ENCODE results near the gene TBC1D22A. TPM values are rescaled to one million over a fixed set of nuclear protein-coding genes. Genes with fewer than 3 reads are reported as not detected.
A peak's percentile ranks its signal among the peaks of the same experiment; 100 is the strongest.

TBC1D22A gene
- total and polyA plus RNA-seq, 2 experiments from 2014 or later = 9.6 to 13.3 TPM

DNA sequence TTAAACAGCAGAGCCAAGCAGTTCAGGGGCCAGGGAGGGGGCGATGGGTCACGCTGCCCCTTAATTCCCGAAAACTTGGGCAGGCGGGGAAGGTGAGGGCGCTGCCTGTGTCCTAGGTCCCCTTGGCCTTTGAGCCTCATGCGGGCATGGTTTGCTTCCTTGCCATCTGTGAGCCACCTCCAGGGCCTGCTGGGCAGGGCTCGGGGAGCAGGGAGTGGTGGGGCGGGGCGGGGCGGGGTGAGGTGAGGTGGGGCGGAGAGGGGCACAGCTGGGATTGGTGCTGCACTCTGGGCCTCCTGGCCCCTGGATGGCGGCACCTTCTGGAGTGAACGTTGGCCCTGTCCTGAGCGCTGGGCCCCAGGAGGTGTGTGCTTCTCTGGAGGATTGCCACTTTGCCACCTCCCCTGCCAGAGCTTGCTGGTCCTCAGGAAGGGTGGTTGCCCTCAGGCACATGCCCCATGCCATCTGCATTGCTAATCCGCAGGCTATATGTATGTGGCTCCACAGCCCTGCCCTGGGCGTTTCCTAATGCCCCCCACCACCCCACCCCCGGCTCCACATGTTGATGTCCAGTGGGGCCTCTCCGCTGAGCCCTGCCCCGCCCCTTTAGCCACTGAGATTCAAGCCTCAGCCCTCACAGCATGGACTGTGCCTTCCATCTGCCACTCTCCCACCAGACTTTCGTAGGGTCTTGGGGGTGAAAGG lies 352.5 kb downstream of the TBC1D22A start:
- H3K36me3 ChIP-seq (ENCODE audit: insufficient read depth) = no peaks in the 10 kb centered on the region
- H4K20me1 ChIP-seq (replicated peaks; ENCODE audit: insufficient read depth) = no peaks in the 10 kb centered on the region
- Mint-ChIP-seq H3K27me3 (ENCODE audit: insufficient read depth, low read depth, poor library complexity) (peaks cover 14% of the 10 kb centered on the region), H3K4me1 (peaks cover 5% of the 10 kb centered on the region; the same call in 2 of the 3 replicates), H3K9me3 (no peaks in the 10 kb centered on the region), H3K4me3 (no peak overlapping the region), H3K27ac (no peak overlapping the region), H3K36me3 (ENCODE audit: low read depth) (no peaks in the 10 kb centered on the region; the same call in 2 of the 3 replicates)
- ATAC-seq = peak; percentile 19; the same call in 2 of the 3 replicates
- no peaks in the 10 kb centered on the region for H3K27me3 ChIP-seq (ENCODE audit: insufficient read depth)
- no peak overlapping the region for H3K4me3 ChIP-seq
- no peaks in the 10 kb centered on the region for H3F3A ChIP-seq (replicated peaks; ENCODE audit: low read depth)
- no peak for DNase-seq (ENCODE audit: low spot score)
- H3K4me1 ChIP-seq (ENCODE audit: insufficient read depth) = no peaks in the 10 kb centered on the region
- no peak overlapping the region for H3K27ac ChIP-seq (ENCODE audit: low read depth)
- no peak overlapping the region for H3K4me2 ChIP-seq
- H3K79me2 ChIP-seq (replicated peaks; ENCODE audit: insufficient read depth) = no peaks in the 10 kb centered on the region
- H2AFZ ChIP-seq = no peak overlapping the region
- TF ChIP-seq EZH2phosphoT487 (IDR thresholded peaks at IDR 0.05; ENCODE audit: unreplicated experiment) (no peak), JUNB (IDR thresholded peaks at IDR 0.05; ENCODE audit: unreplicated experiment) (no peak), EZH2 (IDR thresholded peaks at IDR 0.05; ENCODE audit: low read depth, unreplicated experiment) (no peak), NANOG (IDR thresholded peaks at IDR 0.05; ENCODE audit: borderline replicate concordance) (no peak), ZNF331 (CRISPR knock-in tag; IDR thresholded peaks at IDR 0.05; ENCODE audit: low read depth) (no peak), POLR2AphosphoS5 (IDR thresholded peaks at IDR 0.05; ENCODE audit: low read depth) (no peak)
- TF ChIP-seq, protein P1, sequence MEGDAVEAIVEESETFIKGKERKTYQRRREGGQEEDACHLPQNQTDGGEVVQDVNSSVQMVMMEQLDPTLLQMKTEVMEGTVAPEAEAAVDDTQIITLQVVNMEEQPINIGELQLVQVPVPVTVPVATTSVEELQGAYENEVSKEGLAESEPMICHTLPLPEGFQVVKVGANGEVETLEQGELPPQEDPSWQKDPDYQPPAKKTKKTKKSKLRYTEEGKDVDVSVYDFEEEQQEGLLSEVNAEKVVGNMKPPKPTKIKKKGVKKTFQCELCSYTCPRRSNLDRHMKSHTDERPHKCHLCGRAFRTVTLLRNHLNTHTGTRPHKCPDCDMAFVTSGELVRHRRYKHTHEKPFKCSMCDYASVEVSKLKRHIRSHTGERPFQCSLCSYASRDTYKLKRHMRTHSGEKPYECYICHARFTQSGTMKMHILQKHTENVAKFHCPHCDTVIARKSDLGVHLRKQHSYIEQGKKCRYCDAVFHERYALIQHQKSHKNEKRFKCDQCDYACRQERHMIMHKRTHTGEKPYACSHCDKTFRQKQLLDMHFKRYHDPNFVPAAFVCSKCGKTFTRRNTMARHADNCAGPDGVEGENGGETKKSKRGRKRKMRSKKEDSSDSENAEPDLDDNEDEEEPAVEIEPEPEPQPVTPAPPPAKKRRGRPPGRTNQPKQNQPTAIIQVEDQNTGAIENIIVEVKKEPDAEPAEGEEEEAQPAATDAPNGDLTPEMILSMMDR (conservative IDR thresholded peaks at IDR 0.05; ENCODE audit: low read depth in 2 of 2) = no peak
- TF ChIP-seq, protein P2, sequence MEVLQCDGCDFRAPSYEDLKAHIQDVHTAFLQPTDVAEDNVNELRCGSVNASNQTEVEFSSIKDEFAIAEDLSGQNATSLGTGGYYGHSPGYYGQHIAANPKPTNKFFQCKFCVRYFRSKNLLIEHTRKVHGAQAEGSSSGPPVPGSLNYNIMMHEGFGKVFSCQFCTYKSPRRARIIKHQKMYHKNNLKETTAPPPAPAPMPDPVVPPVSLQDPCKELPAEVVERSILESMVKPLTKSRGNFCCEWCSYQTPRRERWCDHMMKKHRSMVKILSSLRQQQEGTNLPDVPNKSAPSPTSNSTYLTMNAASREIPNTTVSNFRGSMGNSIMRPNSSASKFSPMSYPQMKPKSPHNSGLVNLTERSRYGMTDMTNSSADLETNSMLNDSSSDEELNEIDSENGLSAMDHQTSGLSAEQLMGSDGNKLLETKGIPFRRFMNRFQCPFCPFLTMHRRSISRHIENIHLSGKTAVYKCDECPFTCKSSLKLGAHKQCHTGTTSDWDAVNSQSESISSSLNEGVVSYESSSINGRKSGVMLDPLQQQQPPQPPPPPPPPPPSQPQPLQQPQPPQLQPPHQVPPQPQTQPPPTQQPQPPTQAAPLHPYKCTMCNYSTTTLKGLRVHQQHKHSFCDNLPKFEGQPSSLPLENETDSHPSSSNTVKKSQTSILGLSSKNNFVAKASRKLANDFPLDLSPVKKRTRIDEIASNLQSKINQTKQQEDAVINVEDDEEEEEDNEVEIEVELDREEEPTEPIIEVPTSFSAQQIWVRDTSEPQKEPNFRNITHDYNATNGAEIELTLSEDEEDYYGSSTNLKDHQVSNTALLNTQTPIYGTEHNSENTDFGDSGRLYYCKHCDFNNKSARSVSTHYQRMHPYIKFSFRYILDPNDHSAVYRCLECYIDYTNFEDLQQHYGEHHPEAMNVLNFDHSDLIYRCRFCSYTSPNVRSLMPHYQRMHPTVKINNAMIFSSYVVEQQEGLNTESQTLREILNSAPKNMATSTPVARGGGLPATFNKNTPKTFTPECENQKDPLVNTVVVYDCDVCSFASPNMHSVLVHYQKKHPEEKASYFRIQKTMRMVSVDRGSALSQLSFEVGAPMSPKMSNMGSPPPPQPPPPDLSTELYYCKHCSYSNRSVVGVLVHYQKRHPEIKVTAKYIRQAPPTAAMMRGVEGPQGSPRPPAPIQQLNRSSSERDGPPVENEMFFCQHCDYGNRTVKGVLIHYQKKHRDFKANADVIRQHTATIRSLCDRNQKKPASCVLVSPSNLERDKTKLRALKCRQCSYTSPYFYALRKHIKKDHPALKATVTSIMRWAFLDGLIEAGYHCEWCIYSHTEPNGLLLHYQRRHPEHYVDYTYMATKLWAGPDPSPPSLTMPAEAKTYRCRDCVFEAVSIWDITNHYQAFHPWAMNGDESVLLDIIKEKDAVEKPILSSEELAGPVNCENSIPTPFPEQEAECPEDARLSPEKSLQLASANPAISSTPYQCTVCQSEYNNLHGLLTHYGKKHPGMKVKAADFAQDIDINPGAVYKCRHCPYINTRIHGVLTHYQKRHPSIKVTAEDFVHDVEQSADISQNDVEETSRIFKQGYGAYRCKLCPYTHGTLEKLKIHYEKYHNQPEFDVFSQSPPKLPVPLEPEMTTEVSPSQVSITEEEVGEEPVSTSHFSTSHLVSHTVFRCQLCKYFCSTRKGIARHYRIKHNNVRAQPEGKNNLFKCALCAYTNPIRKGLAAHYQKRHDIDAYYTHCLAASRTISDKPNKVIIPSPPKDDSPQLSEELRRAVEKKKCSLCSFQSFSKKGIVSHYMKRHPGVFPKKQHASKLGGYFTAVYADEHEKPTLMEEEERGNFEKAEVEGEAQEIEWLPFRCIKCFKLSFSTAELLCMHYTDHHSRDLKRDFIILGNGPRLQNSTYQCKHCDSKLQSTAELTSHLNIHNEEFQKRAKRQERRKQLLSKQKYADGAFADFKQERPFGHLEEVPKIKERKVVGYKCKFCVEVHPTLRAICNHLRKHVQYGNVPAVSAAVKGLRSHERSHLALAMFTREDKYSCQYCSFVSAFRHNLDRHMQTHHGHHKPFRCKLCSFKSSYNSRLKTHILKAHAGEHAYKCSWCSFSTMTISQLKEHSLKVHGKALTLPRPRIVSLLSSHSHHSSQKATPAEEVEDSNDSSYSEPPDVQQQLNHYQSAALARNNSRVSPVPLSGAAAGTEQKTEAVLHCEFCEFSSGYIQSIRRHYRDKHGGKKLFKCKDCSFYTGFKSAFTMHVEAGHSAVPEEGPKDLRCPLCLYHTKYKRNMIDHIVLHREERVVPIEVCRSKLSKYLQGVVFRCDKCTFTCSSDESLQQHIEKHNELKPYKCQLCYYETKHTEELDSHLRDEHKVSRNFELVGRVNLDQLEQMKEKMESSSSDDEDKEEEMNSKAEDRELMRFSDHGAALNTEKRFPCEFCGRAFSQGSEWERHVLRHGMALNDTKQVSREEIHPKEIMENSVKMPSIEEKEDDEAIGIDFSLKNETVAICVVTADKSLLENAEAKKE (CRISPR knock-in tag; IDR thresholded peaks at IDR 0.05) = no peak
- TF ChIP-seq, protein P3, sequence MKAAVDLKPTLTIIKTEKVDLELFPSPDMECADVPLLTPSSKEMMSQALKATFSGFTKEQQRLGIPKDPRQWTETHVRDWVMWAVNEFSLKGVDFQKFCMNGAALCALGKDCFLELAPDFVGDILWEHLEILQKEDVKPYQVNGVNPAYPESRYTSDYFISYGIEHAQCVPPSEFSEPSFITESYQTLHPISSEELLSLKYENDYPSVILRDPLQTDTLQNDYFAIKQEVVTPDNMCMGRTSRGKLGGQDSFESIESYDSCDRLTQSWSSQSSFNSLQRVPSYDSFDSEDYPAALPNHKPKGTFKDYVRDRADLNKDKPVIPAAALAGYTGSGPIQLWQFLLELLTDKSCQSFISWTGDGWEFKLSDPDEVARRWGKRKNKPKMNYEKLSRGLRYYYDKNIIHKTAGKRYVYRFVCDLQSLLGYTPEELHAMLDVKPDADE (IDR thresholded peaks at IDR 0.05) = no peak
- H3K9me2 ChIP-seq (ENCODE audit: insufficient read depth) = no peaks in the 10 kb centered on the region
